HL-60 (cell line): ENCODE results near the gene KIAA1217.
"Not testable (repeated sequence)": the region's sequence is repeated elsewhere in the genome, so short reads cannot be mapped to it uniquely, and the experiment has no call there.

Experiments used
- DNase-seq, 2 experiments: peaks; one replicate each; pipeline ENCODE4 v3.0.0-alpha.2; 2010 to 2020; ENCODE audit warnings: low read depth in 1 of 2, low spot score in 1 of 2
- H3K27ac ChIP-seq: fragments of 250-450 bp; sonication (Bioruptor Pico); replicated peaks from 2 replicates; pipeline ENCODE4 v1.5.1; 2020; ENCODE audit warnings: mild to moderate bottlenecking, moderate library complexity
- H3K27me3 ChIP-seq: fragments of 250-450 bp; sonication (Bioruptor Pico); 2 replicates; pipeline ENCODE4 v1.5.1; 2021; ENCODE audit warnings: mild to moderate bottlenecking, moderate library complexity; ENCODE audit not compliant: insufficient read depth, poor library complexity, severe bottlenecking
- H3K4me3 ChIP-seq: replicated peaks from 2 replicates; pipeline ENCODE4 v1.5.1; 2011; ENCODE audit warnings: mild to moderate bottlenecking, control low read depth, low read length; ENCODE audit not compliant: insufficient read depth
- GABPA ChIP-seq: IDR thresholded peaks from 2 replicates; pipeline ENCODE4 v1.6.1; 2012; ENCODE audit warnings: low read depth
- POLR2AphosphoS5 ChIP-seq: IDR thresholded peaks from 2 replicates; pipeline ENCODE4 v1.6.1; 2012; ENCODE audit warnings: low read depth
- SPI1 ChIP-seq: IDR thresholded peaks from 2 replicates; pipeline ENCODE4 v1.6.1; 2012; ENCODE audit warnings: low read depth, mild to moderate bottlenecking, borderline replicate concordance
- TF ChIP-seq, protein P1 (sequence below): IDR thresholded peaks from one replicate; pipeline ENCODE4 v1.5.1; 2011; ENCODE audit warnings: low read length, control low read depth, inconsistent platforms; ENCODE audit not compliant: insufficient read depth
- TF ChIP-seq, protein P2 (sequence below): IDR thresholded peaks from 2 replicates; pipeline ENCODE4 v1.6.1; 2012; ENCODE audit warnings: low read depth; ENCODE audit not compliant: insufficient replicate concordance

KIAA1217 gene

DNA sequence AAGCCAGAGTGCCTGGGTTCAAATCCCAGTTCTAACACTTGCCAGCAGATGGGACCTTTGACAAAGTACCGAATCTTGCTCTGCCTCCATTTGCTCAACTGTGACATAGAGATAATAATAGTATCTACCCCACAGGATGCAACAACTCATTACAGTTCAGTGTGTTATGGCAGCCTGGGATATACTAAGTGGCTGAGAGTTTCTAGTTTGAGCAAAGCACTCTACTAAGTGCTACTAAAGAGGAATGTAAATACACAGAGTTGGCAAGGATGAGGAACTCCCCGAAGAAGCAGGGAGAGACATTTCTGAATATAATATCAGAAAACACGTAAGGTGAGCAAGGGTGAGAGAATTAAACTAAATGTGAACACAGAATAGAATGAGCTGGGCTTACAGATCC lies 271.5 kb downstream of the KIAA1217 start:
- TF ChIP-seq, protein P1, sequence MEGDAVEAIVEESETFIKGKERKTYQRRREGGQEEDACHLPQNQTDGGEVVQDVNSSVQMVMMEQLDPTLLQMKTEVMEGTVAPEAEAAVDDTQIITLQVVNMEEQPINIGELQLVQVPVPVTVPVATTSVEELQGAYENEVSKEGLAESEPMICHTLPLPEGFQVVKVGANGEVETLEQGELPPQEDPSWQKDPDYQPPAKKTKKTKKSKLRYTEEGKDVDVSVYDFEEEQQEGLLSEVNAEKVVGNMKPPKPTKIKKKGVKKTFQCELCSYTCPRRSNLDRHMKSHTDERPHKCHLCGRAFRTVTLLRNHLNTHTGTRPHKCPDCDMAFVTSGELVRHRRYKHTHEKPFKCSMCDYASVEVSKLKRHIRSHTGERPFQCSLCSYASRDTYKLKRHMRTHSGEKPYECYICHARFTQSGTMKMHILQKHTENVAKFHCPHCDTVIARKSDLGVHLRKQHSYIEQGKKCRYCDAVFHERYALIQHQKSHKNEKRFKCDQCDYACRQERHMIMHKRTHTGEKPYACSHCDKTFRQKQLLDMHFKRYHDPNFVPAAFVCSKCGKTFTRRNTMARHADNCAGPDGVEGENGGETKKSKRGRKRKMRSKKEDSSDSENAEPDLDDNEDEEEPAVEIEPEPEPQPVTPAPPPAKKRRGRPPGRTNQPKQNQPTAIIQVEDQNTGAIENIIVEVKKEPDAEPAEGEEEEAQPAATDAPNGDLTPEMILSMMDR, result no peak
- TF ChIP-seq SPI1 (no peak), GABPA (no peak), POLR2AphosphoS5 (no peak)
- TF ChIP-seq, protein P2, sequence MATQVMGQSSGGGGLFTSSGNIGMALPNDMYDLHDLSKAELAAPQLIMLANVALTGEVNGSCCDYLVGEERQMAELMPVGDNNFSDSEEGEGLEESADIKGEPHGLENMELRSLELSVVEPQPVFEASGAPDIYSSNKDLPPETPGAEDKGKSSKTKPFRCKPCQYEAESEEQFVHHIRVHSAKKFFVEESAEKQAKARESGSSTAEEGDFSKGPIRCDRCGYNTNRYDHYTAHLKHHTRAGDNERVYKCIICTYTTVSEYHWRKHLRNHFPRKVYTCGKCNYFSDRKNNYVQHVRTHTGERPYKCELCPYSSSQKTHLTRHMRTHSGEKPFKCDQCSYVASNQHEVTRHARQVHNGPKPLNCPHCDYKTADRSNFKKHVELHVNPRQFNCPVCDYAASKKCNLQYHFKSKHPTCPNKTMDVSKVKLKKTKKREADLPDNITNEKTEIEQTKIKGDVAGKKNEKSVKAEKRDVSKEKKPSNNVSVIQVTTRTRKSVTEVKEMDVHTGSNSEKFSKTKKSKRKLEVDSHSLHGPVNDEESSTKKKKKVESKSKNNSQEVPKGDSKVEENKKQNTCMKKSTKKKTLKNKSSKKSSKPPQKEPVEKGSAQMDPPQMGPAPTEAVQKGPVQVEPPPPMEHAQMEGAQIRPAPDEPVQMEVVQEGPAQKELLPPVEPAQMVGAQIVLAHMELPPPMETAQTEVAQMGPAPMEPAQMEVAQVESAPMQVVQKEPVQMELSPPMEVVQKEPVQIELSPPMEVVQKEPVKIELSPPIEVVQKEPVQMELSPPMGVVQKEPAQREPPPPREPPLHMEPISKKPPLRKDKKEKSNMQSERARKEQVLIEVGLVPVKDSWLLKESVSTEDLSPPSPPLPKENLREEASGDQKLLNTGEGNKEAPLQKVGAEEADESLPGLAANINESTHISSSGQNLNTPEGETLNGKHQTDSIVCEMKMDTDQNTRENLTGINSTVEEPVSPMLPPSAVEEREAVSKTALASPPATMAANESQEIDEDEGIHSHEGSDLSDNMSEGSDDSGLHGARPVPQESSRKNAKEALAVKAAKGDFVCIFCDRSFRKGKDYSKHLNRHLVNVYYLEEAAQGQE, result no peak
- Histone ChIP-seq H3K27ac (no peak overlapping the region), H3K4me3 (no peak overlapping the region), H3K27me3 (no peaks in the 10 kb centered on the region)
- DNase-seq, result no peak

DNA sequence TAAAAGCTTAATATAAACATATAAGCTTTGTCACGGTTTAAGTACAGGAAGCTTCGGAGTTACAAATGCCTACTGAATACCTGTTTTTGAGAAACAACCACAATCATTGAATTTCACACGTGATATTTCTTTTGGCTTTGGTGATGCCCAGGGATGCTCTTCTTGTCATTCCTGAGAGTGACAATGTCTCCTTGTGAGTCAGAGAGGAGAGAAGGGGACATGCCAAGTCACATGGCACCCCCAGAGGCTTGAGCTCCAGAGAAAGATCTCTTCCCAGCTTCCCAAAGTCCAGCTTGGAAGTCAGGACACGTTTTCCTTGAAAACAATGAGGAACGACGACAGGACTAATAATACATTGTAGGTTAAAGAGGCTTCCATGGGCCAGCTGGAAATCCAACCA lies 272.3 kb downstream of the KIAA1217 start:
- H3K27ac ChIP-seq, result no peak overlapping the region
- no peak for DNase-seq
- H3K27me3 ChIP-seq, result no peaks in the 10 kb centered on the region
- TF ChIP-seq SPI1 (no peak), GABPA (no peak), POLR2AphosphoS5 (no peak)
- TF ChIP-seq, protein P1, result no peak
- TF ChIP-seq, protein P2, result no peak
- no peak overlapping the region for H3K4me3 ChIP-seq

DNA sequence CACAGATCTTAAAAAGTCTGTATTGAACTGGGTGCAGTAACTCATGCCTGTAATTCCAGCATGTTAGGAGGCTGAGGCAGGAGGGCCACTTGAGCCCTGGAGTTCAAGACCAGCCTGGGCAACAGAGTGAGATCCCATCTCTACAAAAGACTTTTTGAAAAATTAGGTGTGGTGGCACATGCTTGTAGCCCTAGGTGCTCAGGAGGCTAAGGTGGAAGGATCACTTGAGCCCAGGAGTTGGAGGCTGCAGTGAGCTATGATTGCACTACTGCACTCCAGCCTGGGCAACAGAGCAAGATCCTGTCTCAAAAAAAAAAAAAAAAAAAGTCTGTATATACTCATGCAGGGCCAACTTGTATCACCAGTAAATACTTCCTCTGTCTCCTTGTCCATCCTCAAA lies 273.8 kb downstream of the KIAA1217 start:
- DNase-seq, H3K27ac ChIP-seq, H3K4me3 ChIP-seq, H3K27me3 ChIP-seq: not testable (repeated sequence)

DNA sequence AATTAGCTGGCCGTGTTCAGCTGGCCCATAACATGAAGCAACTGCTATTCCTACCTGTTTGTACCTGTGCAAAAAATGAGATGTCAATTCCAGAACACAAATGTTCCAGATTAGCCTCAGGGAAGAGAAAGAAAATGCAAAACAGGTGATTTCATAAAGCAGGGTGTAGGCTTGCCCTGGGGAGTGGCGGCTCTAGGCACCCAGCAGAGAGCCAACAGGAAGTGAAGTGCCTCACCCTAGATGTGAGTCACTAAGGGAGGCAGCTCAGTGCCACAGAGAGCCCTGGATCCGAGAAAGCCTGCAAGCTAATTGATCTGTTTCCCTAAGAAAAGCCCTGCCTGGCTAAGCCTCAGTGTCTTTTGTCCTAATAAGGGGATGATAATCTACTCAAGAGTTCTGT lies 274.8 kb downstream of the KIAA1217 start:
- no peak for DNase-seq
- H3K27ac ChIP-seq, result no peak overlapping the region

More for the DNA sequence above, 274.8 kb downstream of the KIAA1217 start:
- Histone ChIP-seq H3K4me3 (no peak overlapping the region), H3K27me3 (no peaks in the 10 kb centered on the region)
- no peak for TF ChIP-seq POLR2AphosphoS5
- TF ChIP-seq, protein P1, result no peak
- TF ChIP-seq, protein P2, result no peak
- TF ChIP-seq GABPA, result no peak
- TF ChIP-seq SPI1, result no peak
